BE2C (cell line): Measurements from ENCODE around the gene HOOK1.

Source experiments
- DNase-seq: peaks from one replicate; pipeline ENCODE4 v3.0.0-alpha.2; 2020
- H3K27me3 ChIP-seq: fragments of 250-450 bp; sonication (Bioruptor Pico); 2 replicates; pipeline ENCODE4 v1.5.1; 2020; ENCODE audit warnings: mild to moderate bottlenecking
- H3K36me3 ChIP-seq: fragments of 250-450 bp; sonication (Bioruptor Pico); 2 replicates; pipeline ENCODE4 v1.5.1; 2020; ENCODE audit warnings: mild to moderate bottlenecking
- H3K4me1 ChIP-seq: fragments of 250-450 bp; sonication (Bioruptor Pico); 2 replicates; pipeline ENCODE4 v1.5.1; 2020
- H3K4me3 ChIP-seq: 2 replicates; pipeline ENCODE4 v1.5.1; 2011; ENCODE audit warnings: low read depth, low read length
- H3K9me3 ChIP-seq: fragments of 250-450 bp; sonication (Bioruptor Pico); 2 replicates; pipeline ENCODE4 v1.5.1; 2020
- TF ChIP-seq, protein P1 (sequence below): IDR thresholded peaks from 2 replicates; pipeline ENCODE4 v1.5.1; 2012; ENCODE audit warnings: mild to moderate bottlenecking, low read depth, low read length

HOOK1 gene

DNA sequence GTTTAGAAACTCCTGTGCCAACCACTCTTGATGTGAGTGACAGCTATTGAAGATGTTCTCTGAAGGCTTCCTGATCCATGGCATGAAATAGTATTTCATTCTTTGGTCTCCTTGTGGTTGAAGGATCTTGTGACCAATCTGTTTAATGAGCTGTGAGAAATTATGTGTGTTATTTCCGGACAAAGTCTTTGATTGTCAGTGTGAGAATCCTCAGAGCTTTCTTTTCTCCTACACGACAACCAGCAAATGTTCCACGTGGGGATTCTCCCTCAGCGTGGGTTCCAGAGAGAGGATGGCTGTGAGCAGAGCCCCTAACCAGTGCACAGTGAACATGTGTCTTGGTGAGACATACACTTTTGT lies 45.0 kb upstream of the HOOK1 start:
- H3K9me3 ChIP-seq = no peaks in the 10 kb centered on the region
- no peak for DNase-seq
- H3K4me3 ChIP-seq = no peak overlapping the region
- H3K4me1 ChIP-seq = peaks cover 22% of the 10 kb centered on the region
- no peaks in the 10 kb centered on the region for H3K36me3 ChIP-seq
- TF ChIP-seq, protein P1, sequence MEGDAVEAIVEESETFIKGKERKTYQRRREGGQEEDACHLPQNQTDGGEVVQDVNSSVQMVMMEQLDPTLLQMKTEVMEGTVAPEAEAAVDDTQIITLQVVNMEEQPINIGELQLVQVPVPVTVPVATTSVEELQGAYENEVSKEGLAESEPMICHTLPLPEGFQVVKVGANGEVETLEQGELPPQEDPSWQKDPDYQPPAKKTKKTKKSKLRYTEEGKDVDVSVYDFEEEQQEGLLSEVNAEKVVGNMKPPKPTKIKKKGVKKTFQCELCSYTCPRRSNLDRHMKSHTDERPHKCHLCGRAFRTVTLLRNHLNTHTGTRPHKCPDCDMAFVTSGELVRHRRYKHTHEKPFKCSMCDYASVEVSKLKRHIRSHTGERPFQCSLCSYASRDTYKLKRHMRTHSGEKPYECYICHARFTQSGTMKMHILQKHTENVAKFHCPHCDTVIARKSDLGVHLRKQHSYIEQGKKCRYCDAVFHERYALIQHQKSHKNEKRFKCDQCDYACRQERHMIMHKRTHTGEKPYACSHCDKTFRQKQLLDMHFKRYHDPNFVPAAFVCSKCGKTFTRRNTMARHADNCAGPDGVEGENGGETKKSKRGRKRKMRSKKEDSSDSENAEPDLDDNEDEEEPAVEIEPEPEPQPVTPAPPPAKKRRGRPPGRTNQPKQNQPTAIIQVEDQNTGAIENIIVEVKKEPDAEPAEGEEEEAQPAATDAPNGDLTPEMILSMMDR = no peak
- no peaks in the 10 kb centered on the region for H3K27me3 ChIP-seq

DNA sequence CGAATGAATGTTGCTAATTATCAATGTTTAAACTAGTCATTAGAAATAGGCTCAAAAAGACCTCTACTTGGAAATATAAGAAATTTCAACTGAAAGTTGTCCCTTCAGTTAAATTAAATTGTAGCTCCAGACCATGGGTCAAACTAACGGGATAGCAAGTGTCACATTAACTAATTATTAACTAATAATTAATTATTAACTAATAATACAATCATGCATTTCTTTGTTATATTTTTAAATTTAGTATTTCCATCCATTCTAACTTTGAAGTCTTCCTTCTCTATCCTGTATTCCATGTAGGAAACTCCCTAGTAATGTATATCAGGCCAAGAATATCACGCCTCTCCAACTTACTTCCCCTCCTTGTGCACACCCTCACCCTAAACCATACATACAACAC lies 43.4 kb upstream of the HOOK1 start:
- Histone ChIP-seq H3K27me3 (no peaks in the 10 kb centered on the region), H3K36me3 (no peaks in the 10 kb centered on the region), H3K9me3 (no peaks in the 10 kb centered on the region), H3K4me1 (peaks cover 12% of the 10 kb centered on the region), H3K4me3 (no peak overlapping the region)
- no peak for DNase-seq
- TF ChIP-seq, protein P1 = no peak

DNA sequence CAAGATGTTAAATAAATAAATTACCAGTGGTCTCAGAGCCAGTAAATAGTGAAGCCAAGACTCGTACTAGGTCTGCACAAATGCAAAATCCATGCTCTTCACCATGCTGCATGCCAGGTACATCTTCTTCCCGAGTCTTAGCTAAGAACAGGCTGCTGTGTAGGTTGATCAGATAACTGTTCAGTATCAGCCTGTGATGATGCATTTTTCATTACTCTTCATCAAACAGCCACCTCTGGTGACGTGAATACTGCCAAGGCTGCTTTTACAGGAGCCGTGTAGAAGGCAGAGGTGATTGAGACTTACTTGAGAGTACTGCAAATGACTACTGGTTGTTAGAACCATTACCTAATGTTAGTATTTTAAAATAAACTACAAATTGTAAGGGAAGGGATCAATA lies 39.3 kb upstream of the HOOK1 start:
- TF ChIP-seq, protein P1 = no peak
- H3K4me3 ChIP-seq = no peak overlapping the region
- DNase-seq = no peak
- H3K9me3 ChIP-seq = no peaks in the 10 kb centered on the region
- no peaks in the 10 kb centered on the region for H3K4me1 ChIP-seq
- no peaks in the 10 kb centered on the region for H3K36me3 ChIP-seq
- H3K27me3 ChIP-seq = no peaks in the 10 kb centered on the region

DNA sequence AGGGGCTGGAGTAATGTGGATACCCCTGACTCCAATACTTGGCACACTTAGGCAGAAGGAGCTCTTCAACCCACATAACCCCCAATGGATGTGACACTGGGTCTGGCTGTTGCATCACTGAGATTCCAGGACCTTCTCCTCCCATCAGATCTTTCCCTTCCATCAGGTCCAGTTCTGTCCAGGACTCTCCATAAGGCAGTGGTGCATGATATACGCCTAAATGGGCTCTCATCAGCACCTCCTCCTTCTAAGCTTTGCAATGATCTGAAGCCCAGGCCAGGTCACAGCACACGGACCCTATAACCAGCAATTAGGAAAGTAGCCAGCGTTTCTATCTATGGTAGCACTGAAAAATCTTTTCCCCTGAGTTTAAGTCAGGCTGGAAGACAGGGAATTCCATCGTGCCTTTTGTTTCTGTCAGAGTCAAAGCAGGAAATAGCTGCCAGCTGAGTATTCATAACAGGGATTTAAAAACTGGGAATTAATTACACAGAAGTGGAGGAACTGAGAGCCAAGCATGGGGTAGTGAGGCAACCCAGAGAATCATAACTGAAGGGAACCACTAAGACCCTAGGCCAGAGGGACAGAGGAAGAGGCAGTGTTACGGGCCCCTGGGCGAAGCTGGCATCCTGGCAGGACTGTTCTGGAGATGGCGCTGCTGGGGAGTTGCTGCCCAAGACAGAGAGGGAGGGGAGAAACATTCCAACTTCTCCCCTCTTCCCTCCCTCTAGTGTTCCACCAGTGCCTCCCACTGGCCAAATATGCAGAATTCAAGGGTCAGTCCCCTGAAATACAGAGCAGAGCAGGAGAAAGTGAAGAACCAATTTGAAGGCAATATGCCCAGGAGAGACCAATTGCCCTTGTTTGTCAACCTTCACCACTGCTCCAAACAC lies 37.5 kb upstream of the HOOK1 start:
- TF ChIP-seq, protein P1 = 0 out of 2 replicates have a peak, but pooled peaks have one; percentile 10
- Histone ChIP-seq H3K9me3 (no peaks in the 10 kb centered on the region), H3K36me3 (no peaks in the 10 kb centered on the region), H3K4me1 (no peaks in the 10 kb centered on the region), H3K4me3 (no peak overlapping the region), H3K27me3 (no peaks in the 10 kb centered on the region)
- no peak for DNase-seq

DNA sequence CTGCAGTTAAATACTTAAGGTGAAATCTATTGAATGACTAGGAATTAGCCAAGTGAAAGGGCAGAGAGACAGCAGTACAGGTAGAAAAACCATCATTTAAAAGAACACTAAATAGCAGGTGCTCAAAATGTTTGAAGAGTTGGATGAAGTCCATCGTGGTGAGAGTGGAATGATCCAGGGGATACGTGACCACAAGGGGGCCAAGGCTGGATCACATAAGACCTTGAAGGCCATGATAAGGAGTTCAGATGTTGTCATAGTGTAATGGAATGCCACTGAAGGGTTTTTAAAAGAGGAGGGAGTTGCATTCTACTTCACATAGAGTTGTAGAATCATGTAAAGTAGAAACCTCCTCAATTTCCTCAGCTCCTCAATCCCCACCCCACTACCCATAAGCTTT lies 34.8 kb upstream of the HOOK1 start:
- Histone ChIP-seq H3K4me3 (no peak overlapping the region), H3K9me3 (no peaks in the 10 kb centered on the region), H3K4me1 (no peaks in the 10 kb centered on the region), H3K27me3 (no peaks in the 10 kb centered on the region), H3K36me3 (no peaks in the 10 kb centered on the region)
- TF ChIP-seq, protein P1 = peak; percentile 44
- no peak for DNase-seq

DNA sequence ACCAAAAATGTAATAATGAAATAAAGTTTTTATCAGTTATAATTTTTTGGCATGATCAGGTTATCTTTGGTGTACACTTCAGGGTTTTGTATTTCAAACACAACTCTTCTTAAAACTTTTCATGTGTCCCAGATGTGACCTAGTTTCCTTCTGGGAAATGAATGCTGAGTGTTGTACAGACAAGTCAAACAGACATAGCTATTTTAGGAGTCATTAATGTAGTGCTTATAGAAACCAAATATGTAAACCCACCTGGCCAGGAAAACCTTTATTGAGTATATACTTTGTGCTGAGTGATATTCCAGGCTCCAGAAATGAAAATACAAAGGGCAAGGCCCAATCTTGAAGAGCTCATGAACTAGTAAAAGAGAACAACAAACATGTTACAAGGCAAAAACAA lies 25.9 kb upstream of the HOOK1 start:
- TF ChIP-seq, protein P1 = no peak
- no peaks in the 10 kb centered on the region for H3K4me1 ChIP-seq
- no peak for DNase-seq
- no peaks in the 10 kb centered on the region for H3K9me3 ChIP-seq
- no peak overlapping the region for H3K4me3 ChIP-seq
- no peaks in the 10 kb centered on the region for H3K27me3 ChIP-seq
- no peaks in the 10 kb centered on the region for H3K36me3 ChIP-seq
